PFSK-1 (cell line): Measurements from ENCODE around the gene TNS1.

Experiments
- FOXP2 ChIP-seq: optimal IDR thresholded peaks from 2 replicates; pipeline ENCODE3; 2011; ENCODE audit warnings: borderline replicate concordance, control low read depth, inconsistent platforms; ENCODE audit not compliant: insufficient read depth; ENCODE audit errors: extremely low read length, extremely low read depth
- POLR2AphosphoS5 ChIP-seq: IDR thresholded peaks from 2 replicates; pipeline ENCODE4 v1.6.1; 2012; ENCODE audit warnings: low read depth, mild to moderate bottlenecking, control low read depth, low read length, moderate library complexity
- REST ChIP-seq, 2 experiments: IDR thresholded peaks; 2 replicates each; pipeline versions ENCODE4 v1.6.1 to v1.8.0; 2011 to 2012; ENCODE audit warnings: low read depth in 2 of 2, low read length in 2 of 2, control low read depth in 1 of 2, inconsistent platforms in 1 of 2, mild to moderate bottlenecking in 1 of 2, moderate library complexity in 1 of 2; ENCODE audit not compliant: insufficient read depth in 1 of 2
- SIN3A ChIP-seq: IDR thresholded peaks from 2 replicates; pipeline ENCODE4 v1.6.1; 2012; ENCODE audit warnings: mild to moderate bottlenecking, low read length, moderate library complexity, borderline replicate concordance; ENCODE audit not compliant: insufficient read depth
- TAF1 ChIP-seq: IDR thresholded peaks from 2 replicates; pipeline ENCODE4 v1.6.1; 2012; ENCODE audit warnings: low read length, control low read depth, borderline replicate concordance; ENCODE audit not compliant: insufficient read depth

Gene TNS1

GRCh38 chr2:217839073-217839749 lies 163.6 kb downstream of the TNS1 start:
- TF ChIP-seq POLR2AphosphoS5 (no peak), FOXP2 (no peak), TAF1 (no peak), SIN3A (no peak), REST (IDR thresholded peaks at IDR 0.05; ENCODE audit: insufficient read depth in 1 of 2, low read depth in 2 of 2, low read length in 2 of 2) (no peak)

GRCh38 chr2:217838409-217838831 lies 164.4 kb downstream of the TNS1 start:
- no peak for TF ChIP-seq POLR2AphosphoS5
- no peak for TF ChIP-seq TAF1
- no peak for TF ChIP-seq SIN3A
- TF ChIP-seq FOXP2 = no peak
- TF ChIP-seq REST (IDR thresholded peaks at IDR 0.05; ENCODE audit: insufficient read depth in 1 of 2, low read depth in 2 of 2, low read length in 2 of 2) = no peak

GRCh38 chr2:217837530-217837929 lies 165.3 kb downstream of the TNS1 start:
- TF ChIP-seq FOXP2 = no peak
- no peak for TF ChIP-seq TAF1
- no peak for TF ChIP-seq REST (IDR thresholded peaks at IDR 0.05; ENCODE audit: insufficient read depth in 1 of 2, low read depth in 2 of 2, low read length in 2 of 2)
- TF ChIP-seq SIN3A = no peak
- TF ChIP-seq POLR2AphosphoS5 = no peak

GRCh38 chr2:217836901-217837491 lies 165.8 kb downstream of the TNS1 start:
- TF ChIP-seq FOXP2 (no peak), SIN3A (no peak), REST (IDR thresholded peaks at IDR 0.05; ENCODE audit: insufficient read depth in 1 of 2, low read depth in 2 of 2, low read length in 2 of 2) (no peak), POLR2AphosphoS5 (no peak), TAF1 (no peak)
